NK-92 (cell line): ENCODE results near the gene HRH4.

Source experiments
- DNase-seq: peaks from one replicate; lab custom pipeline; 2025; ENCODE audit not compliant: unreplicated experiment; lab: John Stamatoyannopoulos, UW

Gene HRH4

GRCh38 chr18:24465486-24465885 lies 5.0 kb downstream of the HRH4 start:
- no peak for DNase-seq

- DNase-seq, result no peak
Measured at GRCh38 chr18:24466771-24467170, 6.3 kb downstream of the HRH4 start.

GRCh38 chr18:24470022-24470618 lies 9.7 kb downstream of the HRH4 start:
- DNase-seq, result no peak

GRCh38 chr18:24470805-24471204 lies 10.4 kb downstream of the HRH4 start:
- no peak for DNase-seq

- DNase-seq, result no peak
Measured at GRCh38 chr18:24472591-24472990, 12.2 kb downstream of the HRH4 start.

- DNase-seq, result no peak
Measured at GRCh38 chr18:24474406-24474805, 14.0 kb downstream of the HRH4 start.

- no peak for DNase-seq
Measured at GRCh38 chr18:24475926-24476589, 15.6 kb downstream of the HRH4 start.

GRCh38 chr18:24479371-24479770 lies 18.9 kb downstream of the HRH4 start:
- DNase-seq, result no peak

GRCh38 chr18:24482821-24483220 lies 22.4 kb downstream of the HRH4 start:
- DNase-seq, result no peak

GRCh38 chr18:24485681-24486080 lies 25.2 kb downstream of the HRH4 start:
- no peak for DNase-seq

- DNase-seq, result no peak
Measured at GRCh38 chr18:24486684-24487083, 26.2 kb downstream of the HRH4 start.

GRCh38 chr18:24488824-24489493 lies 28.5 kb downstream of the HRH4 start:
- DNase-seq, result no peak

GRCh38 chr18:24490539-24490938 lies 30.1 kb downstream of the HRH4 start:
- no peak for DNase-seq

- no peak for DNase-seq
Measured at GRCh38 chr18:24491927-24492834, 31.7 kb downstream of the HRH4 start.

- DNase-seq, result no peak
Measured at GRCh38 chr18:24494586-24494985, 34.1 kb downstream of the HRH4 start.

GRCh38 chr18:24497031-24497754 lies 36.8 kb downstream of the HRH4 start:
- no peak for DNase-seq

GRCh38 chr18:24499814-24500213 lies 39.4 kb downstream of the HRH4 start:
- DNase-seq, result no peak

GRCh38 chr18:24500217-24500616 lies 39.8 kb downstream of the HRH4 start:
- no peak for DNase-seq

- no peak for DNase-seq
Measured at GRCh38 chr18:24500766-24501165, 40.3 kb downstream of the HRH4 start.

GRCh38 chr18:24502667-24503523 lies 42.5 kb downstream of the HRH4 start:
- no peak for DNase-seq
